A673 (cell line): ENCODE measurements around the gene PHTF1. TPM values are rescaled to one million over a fixed set of nuclear protein-coding genes. Genes with fewer than 3 reads are reported as not detected.

Experiments
- BruUV-seq: library from RNA; stranded (reverse); fragments of 400-500 nt; replicated peaks from 2 replicates; lab custom pipeline; 2021; lab: Mats Ljungman, UMichigan
- CTCF ChIA-PET: fragments of 300-600 bp; sonication (Branson Sonifier 250); formaldehyde crosslinking; loops from one replicate; lab custom pipeline; 2022; ENCODE audit warnings: antibody characterized with exemption; lab: Charles Lee
- POLR2A ChIA-PET: fragments of 300-600 bp; sonication (Branson Sonifier 250); formaldehyde crosslinking; loops from one replicate; lab custom pipeline; 2022; ENCODE audit warnings: antibody characterized with exemption; ENCODE audit not compliant: low non-redundant PET; lab: Charles Lee
- DNase-seq: peaks from one replicate; pipeline ENCODE4 v3.0.0-alpha.2; 2015; ENCODE audit warnings: low spot score
- H3K27ac ChIP-seq: fragments of 200-600 bp; sonication (generic); 2 replicates; pipeline ENCODE4 v1.5.1; 2016; ENCODE audit warnings: mixed run types, low read depth, mild to moderate bottlenecking, mixed read lengths, antibody characterized with exemption, low read length; ENCODE audit not compliant: poor library complexity, severe bottlenecking
- H3K27me3 ChIP-seq: fragments of 200-600 bp; sonication (generic); replicated peaks from 2 replicates; pipeline ENCODE4 v1.6.1; 2017; ENCODE audit warnings: mixed run types, low read depth, mild to moderate bottlenecking, mixed read lengths, antibody characterized with exemption, low read length; ENCODE audit not compliant: insufficient read depth, poor library complexity
- H3K36me3 ChIP-seq: fragments of 200-600 bp; sonication (generic); 2 replicates; pipeline ENCODE4 v1.6.1; 2016; ENCODE audit warnings: mixed run types, mild to moderate bottlenecking, mixed read lengths, antibody characterized with exemption, low read length; ENCODE audit not compliant: insufficient read depth, poor library complexity, severe bottlenecking
- H3K4me1 ChIP-seq: fragments of 200-600 bp; sonication (generic); 2 replicates; pipeline ENCODE4 v1.6.1; 2017; ENCODE audit warnings: mixed run types, mild to moderate bottlenecking, mixed read lengths, antibody characterized with exemption, low read length; ENCODE audit not compliant: insufficient read depth, poor library complexity, severe bottlenecking
- H3K4me3 ChIP-seq: fragments of 200-600 bp; sonication (generic); 2 replicates; pipeline ENCODE4 v1.5.1; 2016; ENCODE audit warnings: low read depth, mixed run types, mild to moderate bottlenecking, mixed read lengths, low read length; ENCODE audit not compliant: poor library complexity, severe bottlenecking
- H3K9me3 ChIP-seq: fragments of 200-600 bp; sonication (generic); 2 replicates; pipeline ENCODE4 v1.6.1; 2016; ENCODE audit warnings: mixed run types, low read depth, mild to moderate bottlenecking, mixed read lengths, antibody characterized with exemption, low read length; ENCODE audit not compliant: poor library complexity, severe bottlenecking
- EZH2 ChIP-seq: fragments of 200-600 bp; sonication (generic); IDR thresholded peaks from 2 replicates; pipeline ENCODE4 v1.6.1; 2017; ENCODE audit warnings: borderline replicate concordance, low read depth, mild to moderate bottlenecking, mixed read lengths, antibody characterized with exemption, low read length; ENCODE audit not compliant: poor library complexity, severe bottlenecking
- intact Hi-C: fragments of 100-400 bp; cut with micrococcal nuclease; formaldehyde crosslinking; loops from one replicate; pipeline ENCODE4 v1.10.0; 2022; ENCODE audit not compliant: unreplicated experiment
- total RNA-seq: library from RNA; stranded (reverse); gene quantifications from 2 replicates; pipeline ENCODE4 v1.2.3, GENCODE V29; 2021
- TF ChIP-seq, protein P1 (sequence below): fragments of 300-800, 200-600 bp; sonication (generic); conservative IDR thresholded peaks from 2 replicates; pipeline ENCODE4 v1.5.1; 2017; ENCODE audit warnings: low read depth, mild to moderate bottlenecking, antibody characterized with exemption, low read length, moderate library complexity, mixed read lengths

Gene PHTF1
- total RNA-seq, 1 experiment from 2014 or later, result 57.2 TPM

DNA sequence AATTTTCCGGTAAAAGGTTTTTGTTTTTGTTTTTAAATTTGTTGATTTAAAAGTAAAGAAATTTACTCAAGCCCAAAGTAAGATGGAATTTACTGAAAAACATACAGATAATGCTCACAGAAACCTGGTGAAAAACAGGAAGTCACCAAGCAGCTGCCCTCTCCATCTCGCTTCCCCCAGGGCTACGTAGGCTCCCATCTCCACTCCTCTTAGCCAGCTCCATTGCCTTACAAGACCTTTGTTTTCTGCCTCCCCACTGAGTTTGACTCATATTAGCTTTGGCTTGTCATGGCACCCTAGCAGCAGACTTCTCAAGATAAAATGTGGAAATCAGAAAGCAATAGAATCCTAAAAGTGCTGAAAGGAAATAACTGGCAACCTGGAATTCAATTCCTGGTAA, 57.9 kb downstream of the PHTF1 start:
- no peaks in the 10 kb centered on the region for H3K4me1 ChIP-seq
- CTCF ChIA-PET, result no interaction called here
- no TSS peak for BruUV-seq
- H3K27ac ChIP-seq, result no peak overlapping the region
- DNase-seq, result peak; percentile 49
- TF ChIP-seq, protein P1, sequence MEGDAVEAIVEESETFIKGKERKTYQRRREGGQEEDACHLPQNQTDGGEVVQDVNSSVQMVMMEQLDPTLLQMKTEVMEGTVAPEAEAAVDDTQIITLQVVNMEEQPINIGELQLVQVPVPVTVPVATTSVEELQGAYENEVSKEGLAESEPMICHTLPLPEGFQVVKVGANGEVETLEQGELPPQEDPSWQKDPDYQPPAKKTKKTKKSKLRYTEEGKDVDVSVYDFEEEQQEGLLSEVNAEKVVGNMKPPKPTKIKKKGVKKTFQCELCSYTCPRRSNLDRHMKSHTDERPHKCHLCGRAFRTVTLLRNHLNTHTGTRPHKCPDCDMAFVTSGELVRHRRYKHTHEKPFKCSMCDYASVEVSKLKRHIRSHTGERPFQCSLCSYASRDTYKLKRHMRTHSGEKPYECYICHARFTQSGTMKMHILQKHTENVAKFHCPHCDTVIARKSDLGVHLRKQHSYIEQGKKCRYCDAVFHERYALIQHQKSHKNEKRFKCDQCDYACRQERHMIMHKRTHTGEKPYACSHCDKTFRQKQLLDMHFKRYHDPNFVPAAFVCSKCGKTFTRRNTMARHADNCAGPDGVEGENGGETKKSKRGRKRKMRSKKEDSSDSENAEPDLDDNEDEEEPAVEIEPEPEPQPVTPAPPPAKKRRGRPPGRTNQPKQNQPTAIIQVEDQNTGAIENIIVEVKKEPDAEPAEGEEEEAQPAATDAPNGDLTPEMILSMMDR, result no peak
- TF ChIP-seq EZH2, result no peak
- intact Hi-C loops, result no loop called here
- no peaks in the 10 kb centered on the region for H3K9me3 ChIP-seq
- POLR2A ChIA-PET, result no interaction called here
- peaks cover 19% of the 10 kb centered on the region for H3K36me3 ChIP-seq
- no peaks in the 10 kb centered on the region for H3K27me3 ChIP-seq
- H3K4me3 ChIP-seq, result no peak overlapping the region

DNA sequence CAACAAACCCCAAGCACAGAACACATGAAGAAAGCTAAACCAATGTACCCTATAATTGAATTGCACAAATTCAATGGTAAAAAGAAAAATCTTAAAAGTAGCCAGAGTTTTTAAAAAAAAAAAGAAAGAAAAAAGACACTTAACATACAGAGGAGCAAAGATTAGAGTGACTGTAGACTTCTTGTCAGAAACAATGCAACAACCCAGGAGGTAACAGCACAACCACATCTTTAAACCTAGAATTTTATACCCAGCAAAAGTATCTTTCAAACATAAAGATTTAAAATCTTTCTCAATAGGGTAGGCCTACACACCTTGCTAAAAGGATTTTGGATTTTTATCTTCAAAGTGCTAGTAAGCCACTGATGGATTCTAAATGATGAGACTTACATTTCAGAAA, 64.4 kb downstream of the PHTF1 start:
- H3K9me3 ChIP-seq, result peaks cover 17% of the 10 kb centered on the region
- ChIA-PET CTCF (no interaction called here), POLR2A (no interaction called here)
- no peaks in the 10 kb centered on the region for H3K27me3 ChIP-seq
- H3K4me1 ChIP-seq, result no peaks in the 10 kb centered on the region
- H3K27ac ChIP-seq, result no peak overlapping the region
- no peak for DNase-seq
- intact Hi-C loops, result no loop called here
- TF ChIP-seq, protein P1, result no peak
- TF ChIP-seq EZH2, result no peak
- no peak overlapping the region for H3K4me3 ChIP-seq
- no TSS peak for BruUV-seq
- peaks cover 14% of the 10 kb centered on the region for H3K36me3 ChIP-seq

DNA sequence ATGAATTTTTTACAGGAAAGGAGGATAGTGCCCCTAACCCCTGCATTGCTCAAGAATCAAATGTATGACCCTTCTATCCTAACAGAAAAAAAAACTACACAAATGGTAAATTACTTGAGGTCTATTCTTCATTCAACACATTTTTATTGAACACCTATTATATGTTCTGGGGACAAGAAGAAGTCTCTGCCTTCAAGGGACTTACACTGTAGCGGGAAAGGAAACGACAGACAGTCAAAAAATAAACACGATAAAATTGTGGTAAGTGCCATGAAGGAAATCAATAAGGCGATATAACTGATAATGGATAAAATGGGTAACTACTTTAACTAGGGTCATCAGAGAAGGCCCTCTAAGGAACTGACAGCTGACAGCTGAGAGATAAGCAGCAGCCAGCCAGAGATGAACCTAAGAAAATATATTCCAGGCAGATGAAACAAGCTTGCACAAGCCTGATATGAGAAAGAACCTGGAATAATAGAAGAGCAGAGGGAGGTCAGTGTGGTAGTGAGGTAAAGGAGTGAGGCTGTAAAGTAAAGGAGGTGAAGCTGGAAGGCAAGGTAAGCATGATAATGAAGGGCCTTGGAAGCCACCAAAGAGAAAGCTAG, 66.4 kb downstream of the PHTF1 start:
- CTCF ChIA-PET, result no interaction called here
- no peak for DNase-seq
- no peak for TF ChIP-seq EZH2
- TF ChIP-seq, protein P1, result no peak
- no TSS peak for BruUV-seq
- no peak overlapping the region for H3K27ac ChIP-seq
- intact Hi-C loops, result no loop called here
- H3K36me3 ChIP-seq, result peaks cover 9% of the 10 kb centered on the region
- no peaks in the 10 kb centered on the region for H3K27me3 ChIP-seq
- POLR2A ChIA-PET, result interaction anchor here (0.6 kb wide), 1 partner anchor 11 kb away, joined by 3 read pairs; no protein-coding TSS in a partner anchor
- H3K4me1 ChIP-seq, result no peaks in the 10 kb centered on the region
- no peak overlapping the region for H3K4me3 ChIP-seq
- peaks cover 17% of the 10 kb centered on the region for H3K9me3 ChIP-seq
